ENCODE results near the gene PTCH2.

GRCh38 chr1:44817307-44817706, 25.7 kb downstream of the PTCH2 start:
- TF ChIP-seq EZH2 (IDR thresholded peaks at IDR 0.05; ENCODE audit: borderline replicate concordance, low read length) (no peak), CTCF (IDR thresholded peaks at IDR 0.05; ENCODE audit: low read length) (no peak)
